GM18909 (cell line): ENCODE measurements around the gene NCOA3.

Source experiments
- ATAC-seq: cut with Tn5 transposase; IDR thresholded peaks from one replicate; pipeline ENCODE4 v1.9.1; 2021; ENCODE audit warnings: mild to moderate bottlenecking; ENCODE audit not compliant: unreplicated experiment, poor library complexity

NCOA3 gene

DNA sequence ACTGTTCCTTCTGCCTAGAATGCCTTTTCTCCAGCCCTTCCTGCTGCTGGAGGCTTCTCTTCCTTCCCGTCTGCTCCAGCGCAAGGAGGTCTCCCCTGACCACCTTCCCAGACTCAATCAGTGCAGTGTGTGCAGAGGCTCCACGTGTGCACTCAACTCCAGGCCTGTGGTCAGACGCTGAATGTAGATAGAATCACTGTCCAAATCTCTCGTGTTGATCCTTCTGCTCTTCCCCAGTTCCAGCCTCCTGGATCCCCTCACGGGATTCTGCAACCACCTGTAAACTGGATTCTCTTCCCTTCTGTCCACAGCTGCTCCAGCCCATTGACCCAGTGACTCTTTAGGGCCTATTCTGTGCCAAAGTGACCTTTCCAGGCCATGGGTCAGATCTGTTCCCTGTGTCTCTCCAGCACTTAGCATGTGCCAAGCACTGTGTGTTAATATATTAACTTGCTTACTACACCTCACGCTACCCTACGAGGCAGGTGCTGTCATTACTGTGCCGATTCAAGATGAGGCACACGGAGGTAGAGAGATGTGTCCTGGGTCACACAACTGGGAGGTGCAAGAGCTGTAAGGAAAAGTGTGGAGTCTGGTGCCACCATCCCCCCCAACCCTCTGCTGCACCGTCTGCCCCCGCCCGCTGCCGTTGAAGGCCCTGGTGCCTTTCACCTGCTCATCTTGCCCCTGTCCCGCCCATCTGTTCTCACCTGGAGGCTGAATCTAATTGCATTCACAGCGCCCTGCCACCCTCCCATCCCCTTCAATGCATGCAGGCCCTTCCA is 171.4 kb downstream of the NCOA3 start:
- no peak for ATAC-seq

DNA sequence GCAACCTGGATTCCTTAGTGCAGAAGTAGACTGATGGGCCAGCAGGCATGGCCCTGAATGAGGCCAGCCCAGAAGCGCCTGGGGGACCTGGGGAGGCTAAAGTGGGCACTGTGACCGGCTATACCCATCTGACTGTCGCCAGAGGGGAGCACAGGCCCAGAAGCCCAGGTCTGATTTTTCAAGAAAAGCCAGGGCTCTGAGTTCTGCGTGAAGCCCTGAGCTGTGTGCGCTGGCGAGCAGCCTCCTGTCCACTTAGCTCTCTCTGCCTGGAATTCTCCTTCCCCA is 171.9 kb downstream of the NCOA3 start:
- ATAC-seq = no peak

DNA sequence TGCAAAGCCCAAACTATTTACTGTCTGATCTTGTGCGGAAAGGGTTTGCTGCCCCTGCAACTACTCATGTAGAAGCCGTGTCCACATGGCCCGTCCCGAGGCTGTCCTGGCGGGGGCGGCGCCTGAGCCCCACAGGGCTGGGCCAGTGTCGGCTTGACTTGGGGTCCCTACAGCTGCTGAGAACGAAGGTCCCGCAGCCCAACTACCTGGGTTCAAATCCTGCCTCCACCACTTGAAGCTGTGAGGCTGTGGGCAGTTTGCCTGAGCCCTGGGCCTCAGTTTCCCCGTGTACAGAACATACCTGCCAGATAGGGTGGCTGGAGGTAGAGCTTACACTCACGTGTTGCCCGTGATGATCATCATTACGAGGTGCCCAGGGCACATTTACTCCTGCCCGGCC is 172.5 kb downstream of the NCOA3 start:
- no peak for ATAC-seq

DNA sequence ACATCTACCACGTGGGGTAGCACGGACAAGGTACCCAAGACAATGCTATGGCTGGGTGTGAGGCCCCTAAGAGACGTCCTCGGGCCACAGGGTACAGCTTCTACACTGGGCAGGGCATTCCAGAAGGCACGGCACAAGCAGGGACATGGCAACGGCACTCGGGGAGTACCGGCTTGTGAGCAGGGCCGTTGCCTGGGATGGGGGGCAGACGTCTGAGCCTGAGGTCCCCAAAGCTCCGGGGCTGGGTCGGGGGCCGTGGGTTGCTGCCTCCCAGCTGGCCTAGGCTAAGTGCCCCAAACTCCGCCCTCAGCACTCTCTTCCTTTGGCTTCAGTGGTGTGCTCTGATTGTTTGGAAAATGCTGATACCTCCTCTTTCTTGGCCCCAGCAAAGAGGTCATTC is 173.0 kb downstream of the NCOA3 start:
- ATAC-seq = no peak

DNA sequence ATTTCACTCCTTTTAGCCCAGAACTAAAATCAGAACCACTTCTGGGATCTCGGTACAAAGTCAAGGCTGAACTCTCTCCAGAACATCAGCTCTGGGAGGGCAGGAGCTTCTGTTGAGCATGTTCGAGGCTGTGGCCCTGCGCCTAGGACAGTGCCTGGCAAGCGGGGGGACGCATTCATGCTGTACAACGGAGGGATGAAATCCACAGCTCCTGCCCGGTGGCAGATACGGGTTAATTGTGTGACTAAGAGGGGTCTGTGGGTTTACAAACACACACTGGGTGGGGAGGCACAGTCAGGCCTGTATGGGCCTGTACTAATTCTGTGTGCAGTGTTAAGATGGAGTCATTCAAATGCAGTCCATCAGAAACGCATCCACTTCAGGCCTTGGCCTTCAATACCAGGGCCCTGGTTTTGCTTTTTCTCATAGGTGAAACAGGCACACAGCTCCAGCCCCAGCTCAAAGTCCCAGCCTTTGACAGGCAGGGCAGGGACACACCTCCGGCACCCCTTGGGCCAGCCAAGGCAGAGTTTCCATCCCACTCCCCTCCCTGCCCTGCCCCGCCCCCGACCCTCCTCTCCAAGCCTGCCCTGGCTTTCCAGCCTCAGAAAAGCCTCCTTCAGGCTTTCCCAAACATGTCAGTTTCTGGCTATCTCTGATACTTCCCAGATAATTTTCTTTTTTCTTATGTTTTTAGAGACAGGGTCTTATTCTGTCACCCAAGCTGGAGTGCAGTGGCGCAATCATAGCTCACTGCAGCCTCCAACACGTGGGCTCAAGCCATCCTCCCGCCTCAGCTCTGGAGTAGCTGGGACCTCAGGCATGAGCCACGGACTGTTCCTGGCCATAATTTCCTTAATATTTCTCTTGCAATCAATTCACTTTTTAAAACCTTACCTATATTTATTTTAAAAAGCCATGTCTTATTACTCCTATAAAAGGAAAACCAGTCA is 173.8 kb downstream of the NCOA3 start:
- ATAC-seq = no peak

DNA sequence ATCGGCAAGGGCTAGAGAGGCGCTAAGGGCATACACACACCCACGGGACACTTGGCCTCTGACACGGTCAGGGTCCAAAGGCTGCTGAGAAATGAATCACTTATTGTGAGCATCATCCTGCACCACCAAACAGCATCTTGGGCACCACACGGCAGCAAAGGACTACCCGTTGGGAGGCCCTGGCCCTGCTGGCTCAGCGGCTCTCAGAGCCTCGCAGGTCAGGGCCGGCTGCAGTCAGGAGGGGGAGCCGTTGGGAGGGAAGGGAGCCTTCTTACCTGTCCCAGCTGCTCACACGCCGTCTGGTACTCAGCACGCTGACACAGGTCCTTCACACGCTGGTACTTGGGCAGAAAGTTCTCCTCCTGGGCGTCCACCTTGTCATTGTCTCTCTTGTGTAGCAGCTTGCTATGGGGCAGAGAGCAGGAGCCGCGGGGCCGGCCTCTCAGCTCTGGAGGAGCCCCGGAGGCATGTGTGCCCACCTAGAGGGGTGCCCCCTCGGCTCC is 174.6 kb downstream of the NCOA3 start:
- no peak for ATAC-seq

DNA sequence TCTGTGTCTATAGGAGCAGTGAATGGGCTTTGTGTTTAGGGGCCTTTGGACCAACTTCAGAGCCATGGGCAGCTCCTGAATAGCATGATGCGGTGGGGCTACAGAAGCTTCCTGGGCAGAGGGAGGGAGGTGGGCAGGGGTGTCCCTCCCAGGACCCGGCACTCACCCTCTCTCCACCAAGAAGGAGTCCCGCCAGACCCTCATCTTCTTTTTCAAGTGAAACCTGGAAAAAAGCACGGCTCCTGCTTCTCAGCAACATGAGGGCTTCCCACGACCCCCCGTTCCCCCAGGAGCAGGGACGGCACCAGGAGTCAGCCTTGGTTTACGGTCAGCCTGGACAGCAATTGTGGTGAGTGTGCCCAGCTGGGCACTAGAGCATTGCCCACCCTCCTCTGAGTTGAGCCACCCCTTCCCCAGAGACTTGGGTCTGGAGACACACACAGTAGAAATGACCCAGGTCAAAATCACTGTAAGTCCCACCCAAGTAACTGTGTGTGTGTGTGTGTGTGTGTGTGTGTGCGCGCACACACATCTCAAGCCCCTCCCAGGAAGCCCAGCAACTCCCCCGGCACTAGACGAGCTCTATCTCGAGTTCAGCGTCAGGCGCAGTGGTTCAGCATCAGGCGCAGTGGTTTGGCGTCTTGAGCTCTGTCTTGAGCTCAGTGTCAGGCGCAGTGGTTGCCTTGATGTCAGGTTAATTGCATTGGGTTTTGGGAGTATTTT is 175.4 kb downstream of the NCOA3 start:
- no peak for ATAC-seq

DNA sequence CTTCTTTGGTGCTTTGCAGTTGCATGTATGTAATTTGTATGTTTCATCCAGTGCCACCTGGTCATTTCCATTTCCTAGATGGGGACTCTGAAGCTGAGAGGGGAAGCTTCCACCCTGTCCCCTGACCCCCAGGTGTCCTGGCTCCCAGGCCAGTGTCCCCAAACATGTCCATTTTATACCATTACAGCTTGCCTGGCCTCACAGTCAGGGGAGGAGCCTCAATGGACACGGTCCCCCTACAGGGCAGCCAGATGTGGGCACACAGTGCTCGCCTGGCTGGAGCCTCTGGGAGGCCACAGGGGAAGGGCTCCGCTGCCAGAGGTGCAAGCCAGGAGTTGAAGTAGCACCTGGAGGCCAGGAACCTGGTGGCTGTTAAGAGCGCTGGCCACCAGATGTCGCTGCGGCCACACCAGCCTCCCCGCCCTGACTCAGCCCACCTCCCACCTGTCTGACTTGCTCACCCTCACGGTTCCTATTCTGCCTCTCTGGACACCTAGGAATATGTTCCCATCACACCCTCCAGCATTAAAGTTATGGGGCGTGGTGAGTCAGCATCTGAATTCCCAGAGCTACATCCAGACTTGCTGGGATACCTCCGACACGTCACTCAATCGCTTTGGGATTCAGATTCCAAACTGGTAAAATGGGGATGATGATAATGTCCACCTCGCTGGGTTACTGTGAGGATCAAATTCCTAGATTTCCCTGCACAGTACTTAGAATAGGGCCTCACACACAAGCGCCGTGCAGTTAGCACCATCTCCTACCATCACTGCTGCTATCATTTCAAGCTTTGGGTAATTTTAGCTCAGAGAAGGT is 176.2 kb downstream of the NCOA3 start:
- no peak for ATAC-seq

DNA sequence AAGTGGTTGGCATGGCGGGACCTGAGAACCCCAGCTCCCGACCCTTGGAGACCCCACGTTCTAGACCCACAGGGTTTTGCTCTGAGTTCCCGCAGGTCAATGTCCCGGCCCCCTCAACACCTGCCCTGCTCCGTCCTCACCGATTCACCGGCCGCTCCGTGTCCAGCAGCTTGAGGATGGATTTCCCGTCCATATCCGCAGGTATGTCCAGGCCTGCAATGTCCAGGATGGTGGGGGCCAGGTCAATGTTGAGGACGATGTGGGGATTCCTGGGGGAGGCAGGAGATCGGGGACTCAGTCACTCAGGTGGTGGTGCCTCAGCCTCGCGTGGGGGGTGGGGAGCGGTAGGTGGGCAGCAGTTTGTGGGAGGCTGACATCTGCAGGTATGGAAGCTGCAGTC is 176.8 kb downstream of the NCOA3 start:
- no peak for ATAC-seq

DNA sequence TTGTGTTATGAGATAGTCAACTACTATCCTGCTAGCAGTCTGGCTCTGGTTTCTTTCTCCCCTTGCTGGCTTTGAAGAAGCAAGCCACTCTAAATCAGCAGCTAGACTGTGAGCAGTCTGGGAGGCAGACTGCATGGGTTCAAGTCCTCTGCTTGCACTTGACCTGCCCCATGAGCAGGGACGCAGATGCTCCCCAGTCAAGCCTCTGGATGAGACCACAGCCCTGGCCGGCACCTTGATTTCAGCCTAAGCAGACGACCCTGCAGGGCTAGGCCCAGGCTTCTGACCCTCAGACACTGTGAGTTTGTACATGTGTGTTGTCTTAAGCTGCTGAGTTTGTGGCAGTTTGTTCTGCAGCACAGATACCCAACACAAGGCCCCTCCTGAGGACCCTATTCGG is 177.8 kb downstream of the NCOA3 start:
- no peak for ATAC-seq

DNA sequence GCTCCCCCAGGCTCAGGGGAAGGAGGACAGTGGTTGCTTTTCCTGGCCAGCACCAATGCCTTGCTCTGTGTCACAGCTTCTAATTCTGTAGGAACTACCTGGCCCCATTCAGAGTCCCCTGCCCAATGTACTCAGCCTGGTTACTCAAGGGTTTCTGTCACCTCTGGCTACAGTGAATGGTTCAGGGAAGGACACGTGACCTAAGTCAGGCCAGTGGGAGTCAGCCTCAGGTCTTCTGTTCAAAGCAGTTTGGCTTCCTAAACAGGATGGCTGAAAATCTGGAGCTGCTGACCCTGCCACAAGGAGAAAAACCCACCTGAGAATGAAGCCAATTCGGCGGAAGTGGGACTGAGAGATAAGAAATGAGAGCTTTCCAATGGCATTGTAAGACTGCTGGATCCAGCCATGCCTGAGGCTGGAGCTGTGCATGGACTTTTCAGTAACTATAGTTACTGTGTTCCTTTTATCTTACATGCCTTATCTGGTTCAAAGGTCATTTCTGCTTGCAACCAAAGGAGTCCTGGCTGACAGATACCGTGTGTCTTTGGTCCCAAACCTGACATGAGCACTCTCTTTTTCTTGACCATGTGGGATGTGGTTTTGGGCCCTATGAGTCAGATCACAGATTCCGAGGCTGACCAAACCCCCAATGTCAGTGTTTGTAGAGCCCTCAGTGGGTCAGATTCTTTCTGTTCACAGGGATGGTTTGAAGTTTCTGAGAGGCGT is 179.3 kb downstream of the NCOA3 start:
- no peak for ATAC-seq

DNA sequence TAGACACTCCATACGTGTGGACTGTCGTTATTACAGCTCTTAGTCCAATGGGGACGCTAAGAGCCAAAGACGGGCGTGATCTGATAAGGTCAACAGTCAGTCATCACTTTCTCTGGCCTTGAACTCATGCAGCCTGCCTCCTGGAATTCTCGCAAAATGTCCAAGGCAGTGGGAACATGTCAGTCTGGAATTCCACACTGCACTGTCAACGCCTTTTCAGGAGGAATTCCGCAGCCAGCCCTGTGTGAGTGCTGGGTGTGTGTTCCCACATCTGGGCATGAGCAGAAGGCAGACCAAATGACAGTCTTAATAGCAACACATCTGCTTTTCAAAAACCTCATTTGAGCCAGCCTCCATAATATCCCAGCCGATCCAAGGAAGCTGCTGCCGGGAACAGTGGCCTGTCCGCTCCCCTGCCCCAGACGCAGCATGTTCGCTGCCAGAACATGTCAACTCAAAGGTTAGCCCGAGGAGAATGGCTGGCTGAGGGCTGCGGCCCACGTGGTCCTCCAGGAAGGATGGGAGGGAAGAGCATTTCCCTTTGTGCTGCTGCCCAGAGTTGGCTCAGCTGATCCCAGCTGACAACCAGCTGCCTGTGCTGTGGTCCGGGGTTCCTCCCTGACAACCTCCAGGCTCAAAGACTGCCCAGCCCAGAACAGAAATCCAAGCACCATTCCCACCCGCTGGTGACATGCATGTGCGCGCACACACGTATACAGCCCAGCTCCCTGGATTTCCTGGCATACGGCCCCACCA is 180.5 kb downstream of the NCOA3 start:
- no peak for ATAC-seq

DNA sequence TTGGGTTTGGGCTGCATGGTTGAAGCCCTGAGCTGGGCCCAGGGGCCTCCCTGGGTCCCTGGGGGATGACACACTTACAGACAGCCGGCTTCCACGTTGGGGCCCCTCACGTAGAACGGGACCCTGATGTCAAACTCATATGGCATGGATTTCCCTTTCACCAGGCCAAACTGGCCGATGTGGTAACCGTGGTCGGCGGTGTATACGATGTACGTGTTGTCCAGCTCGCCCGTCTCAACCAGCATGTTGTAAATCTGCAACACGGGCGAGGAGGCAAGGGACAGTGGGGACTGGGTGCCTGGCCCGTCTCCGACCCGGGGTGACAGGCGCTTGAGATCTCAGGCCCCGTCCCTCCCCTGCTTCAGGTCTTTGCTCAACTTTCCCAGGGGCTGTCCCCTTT is 181.2 kb downstream of the NCOA3 start:
- ATAC-seq = no peak

DNA sequence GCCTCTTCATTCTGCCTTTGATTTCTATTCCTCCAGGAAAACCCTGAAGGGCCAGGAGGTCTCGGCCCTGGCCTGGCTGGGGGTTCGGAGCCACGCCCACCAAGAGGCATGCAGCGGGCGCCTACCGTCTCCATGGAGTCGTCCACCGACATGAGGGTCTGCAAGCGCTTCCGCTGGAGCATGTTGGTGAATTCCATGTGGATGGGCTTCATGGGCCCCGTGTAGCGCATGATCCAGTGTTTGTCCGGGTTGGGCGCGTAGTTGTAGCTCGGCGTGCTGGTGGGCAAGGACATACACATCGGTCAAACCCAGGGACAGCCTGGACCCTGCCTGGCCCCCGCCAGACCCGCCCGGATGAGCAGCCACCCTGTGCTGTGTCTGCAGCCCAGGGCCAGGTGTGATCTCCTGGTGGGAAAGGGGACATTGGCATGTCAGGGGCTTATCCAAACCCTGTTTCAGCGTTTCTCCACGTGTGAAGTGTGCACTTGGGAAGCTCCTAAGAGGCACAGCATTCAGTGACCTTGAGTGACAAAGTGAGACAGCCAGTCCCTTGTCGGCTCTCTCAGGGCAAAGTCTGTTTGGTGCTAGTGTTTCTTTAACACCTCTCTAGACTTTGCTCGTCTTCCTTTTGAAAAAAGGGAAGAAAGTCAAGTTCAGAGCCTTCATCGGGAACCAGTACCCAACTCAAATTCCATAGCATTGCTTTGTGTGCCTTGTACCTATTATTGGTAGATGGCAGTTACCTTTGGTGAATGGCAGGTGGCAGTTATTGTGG is 182.8 kb downstream of the NCOA3 start:
- no peak for ATAC-seq

DNA sequence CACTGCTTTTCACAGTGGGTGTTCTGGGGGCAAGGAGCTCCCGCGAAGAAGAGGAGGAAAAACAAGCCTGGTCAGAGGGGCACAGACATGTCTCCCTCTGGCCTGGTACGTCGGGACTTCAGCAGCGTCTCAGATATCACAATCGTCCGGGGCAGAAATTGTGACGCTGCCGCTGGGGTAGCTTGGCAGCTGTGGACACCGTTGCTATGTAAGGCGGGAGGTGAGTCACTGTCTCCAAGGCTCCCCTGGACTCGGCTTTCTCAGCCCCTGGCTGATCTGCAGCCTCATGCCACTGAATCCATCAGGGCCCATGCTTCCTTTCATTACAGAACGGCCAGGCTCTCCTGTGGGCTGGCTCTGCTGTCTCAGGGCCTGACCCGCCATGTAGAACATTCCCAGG is 184.9 kb downstream of the NCOA3 start:
- ATAC-seq = no peak

DNA sequence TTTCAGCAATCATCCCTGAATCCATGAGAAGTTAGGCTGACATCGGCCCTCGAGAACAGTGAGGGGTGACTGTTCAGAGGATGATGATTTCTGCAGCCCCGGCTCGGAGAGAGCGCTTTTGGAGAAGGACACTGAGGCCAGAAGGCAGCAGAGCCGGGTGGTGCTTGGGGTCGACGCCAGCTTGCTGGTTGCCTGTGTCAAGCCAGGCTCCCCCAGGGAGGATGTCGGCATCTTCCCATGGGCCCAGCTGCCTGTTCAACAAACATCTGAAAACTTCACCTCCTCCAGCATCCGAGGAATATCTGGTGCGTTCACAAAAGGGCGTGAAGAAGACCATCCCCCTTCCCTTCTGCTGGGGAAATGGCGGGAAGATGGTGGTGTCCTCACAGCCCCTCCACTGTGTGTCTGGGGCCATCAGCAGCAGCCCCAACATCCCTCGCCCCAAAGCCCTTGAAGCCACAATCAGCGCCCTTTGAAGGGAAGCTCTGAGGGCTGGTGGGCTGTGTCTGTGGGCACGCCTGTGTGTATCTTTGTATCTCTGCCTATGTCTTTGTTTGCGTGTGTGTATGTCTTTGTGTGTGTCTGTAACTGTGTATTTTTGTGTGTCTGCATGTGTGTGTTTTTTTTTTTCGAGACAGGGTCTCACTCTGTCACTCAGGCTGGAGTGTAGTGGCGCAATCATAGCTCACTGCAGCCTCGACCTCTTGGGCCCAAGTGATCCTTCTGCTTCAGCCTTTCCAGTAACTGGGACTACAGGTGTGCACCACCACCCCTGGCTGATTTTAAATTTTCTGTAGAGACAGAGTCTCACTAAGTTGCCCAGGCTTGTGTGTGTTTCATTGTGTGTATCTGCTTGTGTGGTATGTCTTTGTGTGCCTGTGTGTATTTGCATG is 185.7 kb downstream of the NCOA3 start:
- ATAC-seq = no peak
